HG02884 (cell line): ENCODE results near the gene EYA2.
"Not testable (repeated sequence)": the region's sequence is repeated elsewhere in the genome, so short reads cannot be mapped to it uniquely, and the experiment has no call there.

Experiments used
- ATAC-seq: cut with Tn5 transposase; IDR thresholded peaks from one replicate; pipeline ENCODE4 v1.9.1; 2021; ENCODE audit warnings: mild to moderate bottlenecking, moderate library complexity; ENCODE audit not compliant: unreplicated experiment

The EYA2 gene

DNA sequence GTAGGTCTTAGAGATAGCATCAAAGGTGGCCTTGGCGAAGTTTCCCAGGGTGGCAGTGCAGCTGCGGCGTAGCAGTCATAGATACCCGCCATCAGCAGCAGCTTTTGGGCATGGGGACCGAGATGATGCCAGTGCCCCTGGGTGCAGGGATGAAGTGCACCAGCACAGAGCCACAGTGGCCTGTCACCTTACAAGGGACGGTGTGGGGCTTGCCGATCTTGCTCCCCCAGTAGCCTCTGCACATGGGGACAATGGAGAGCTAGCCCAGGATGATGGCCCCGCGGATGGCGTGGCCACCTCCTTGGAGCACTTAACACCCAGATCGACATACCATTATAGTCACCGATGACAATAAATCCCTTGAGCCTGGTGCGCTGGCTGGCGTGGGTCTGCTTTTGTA, 266.3 kb downstream of the EYA2 start:
- ATAC-seq: no peak

GRCh38 chr20:47161411-47161810, 266.8 kb downstream of the EYA2 start:
- no peak for ATAC-seq

DNA sequence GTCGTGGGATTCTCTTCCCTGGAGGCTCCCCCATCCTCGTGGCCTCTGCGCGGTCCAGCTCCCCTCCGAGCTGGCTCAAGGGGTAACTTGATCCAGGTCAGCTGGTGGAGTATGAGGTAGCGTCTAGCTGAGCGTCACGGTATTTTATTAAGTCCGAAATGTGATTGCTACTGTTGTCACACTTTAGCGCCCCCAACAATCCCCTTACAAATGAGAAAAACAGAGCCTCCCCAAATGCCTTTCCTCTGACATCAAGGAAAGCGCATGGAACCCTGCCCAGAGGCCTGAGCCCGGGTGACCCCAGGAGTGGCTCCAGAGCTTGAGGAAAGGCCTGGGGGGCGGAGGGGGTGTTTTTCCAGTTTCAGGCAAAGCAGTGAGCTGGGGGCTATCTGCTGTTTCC, 269.5 kb downstream of the EYA2 start:
- no peak for ATAC-seq

DNA sequence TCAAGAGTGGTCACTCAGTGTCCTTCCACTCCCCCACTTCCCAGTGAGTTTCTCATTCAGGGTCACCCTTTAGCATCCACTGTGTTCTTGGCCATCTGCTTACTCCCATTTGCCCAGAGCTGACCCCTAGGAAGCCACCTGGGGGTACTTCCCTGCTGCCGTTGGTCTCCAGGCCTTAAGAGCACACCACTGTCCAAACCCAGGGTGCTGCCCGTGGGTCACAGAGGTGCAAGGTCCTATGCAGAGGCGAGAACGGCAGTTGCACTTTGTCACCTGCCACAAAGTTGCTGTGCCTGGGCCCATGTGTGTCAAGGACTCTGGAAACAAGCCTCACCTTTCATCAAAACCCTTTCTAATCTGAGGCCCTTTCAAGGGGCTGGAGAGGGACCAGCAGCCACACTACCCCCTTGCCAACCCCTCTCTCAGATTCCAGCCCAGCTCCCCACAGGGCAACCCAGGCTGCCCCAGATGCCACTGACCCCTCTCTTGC, 270.8 kb downstream of the EYA2 start:
- ATAC-seq: no peak

DNA sequence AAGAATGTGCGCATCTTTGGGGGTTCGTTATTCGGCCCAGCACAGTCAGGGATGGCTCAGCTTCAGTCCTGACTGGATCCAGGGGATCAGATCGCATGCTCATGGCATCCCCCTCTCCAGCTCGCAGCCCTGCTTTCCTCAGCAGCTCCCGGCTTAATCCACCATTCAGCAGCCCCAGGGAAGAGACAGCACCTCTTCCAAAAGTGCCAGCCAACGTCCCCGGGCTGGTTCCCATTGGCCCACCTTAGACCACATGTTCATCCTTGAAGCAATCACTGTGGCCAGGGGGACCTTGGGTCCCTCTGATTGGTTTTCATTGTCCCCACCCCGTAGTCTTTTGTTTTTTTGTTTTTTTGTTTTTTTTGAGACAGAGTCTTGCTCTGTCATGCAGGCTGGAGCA, 273.2 kb downstream of the EYA2 start:
- ATAC-seq: no peak

DNA sequence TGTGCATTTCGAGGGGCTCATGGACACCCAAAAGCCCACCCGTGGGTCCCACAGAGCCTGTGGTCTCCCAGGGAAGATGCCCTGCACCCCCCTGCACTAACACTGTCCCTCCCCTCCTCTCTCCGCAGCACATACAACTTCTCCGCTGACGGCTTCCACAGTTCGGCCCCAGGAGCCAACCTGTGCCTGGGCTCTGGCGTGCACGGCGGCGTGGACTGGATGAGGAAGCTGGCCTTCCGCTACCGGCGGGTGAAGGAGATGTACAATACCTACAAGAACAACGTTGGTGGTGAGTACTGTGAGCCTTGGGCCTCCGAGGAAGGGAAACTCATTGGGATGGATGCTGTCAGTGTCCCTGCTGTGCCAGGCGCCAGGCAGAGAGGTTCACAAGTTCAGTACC, 277.9 kb downstream of the EYA2 start:
- ATAC-seq: no peak

- ATAC-seq: no peak
Measured at GRCh38 chr20:47173596-47174216, 279.1 kb downstream of the EYA2 start.

- ATAC-seq: no peak
Measured at GRCh38 chr20:47174456-47175243, 280.0 kb downstream of the EYA2 start.

- no peak for ATAC-seq
Measured at GRCh38 chr20:47175493-47175892, 280.9 kb downstream of the EYA2 start.

DNA sequence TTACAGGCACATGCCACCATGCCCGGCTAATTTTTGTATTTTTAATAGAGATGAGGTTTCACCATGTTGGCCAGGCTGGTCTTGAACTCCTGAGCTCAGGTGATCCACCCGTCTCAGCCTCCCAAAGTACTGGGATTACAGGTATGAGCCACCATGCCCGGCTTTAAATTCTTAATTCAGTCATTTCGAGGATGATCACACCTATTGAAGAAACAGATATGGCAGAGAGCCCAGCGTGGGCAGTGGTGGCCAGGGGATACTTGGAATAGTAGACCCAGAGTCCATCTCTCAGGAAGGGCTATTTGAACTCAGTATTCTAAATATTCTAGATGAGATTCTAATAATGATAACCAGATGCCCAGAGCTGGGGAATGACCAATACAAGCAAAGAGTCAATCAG, 281.6 kb downstream of the EYA2 start:
- not testable (repeated sequence) for ATAC-seq

DNA sequence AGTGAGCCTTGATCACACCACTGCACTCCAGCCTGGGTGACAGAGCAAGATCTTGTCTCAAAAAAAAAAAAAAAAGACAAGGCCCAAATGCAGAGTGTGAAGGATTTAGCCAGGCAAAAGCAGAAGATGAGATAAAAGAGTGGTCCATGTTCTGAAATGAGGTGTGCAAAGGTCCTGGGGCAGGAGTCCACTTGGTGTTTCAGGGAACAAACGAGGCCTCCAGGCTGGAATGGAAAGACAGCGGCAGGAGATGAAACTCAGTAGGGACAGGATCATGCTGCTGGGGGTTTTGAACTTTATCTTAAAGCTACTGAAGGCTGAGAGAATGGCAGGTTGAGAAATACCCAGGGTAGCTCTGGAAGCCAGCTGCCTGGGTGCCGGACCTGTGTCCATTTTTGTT, 283.6 kb downstream of the EYA2 start:
- no peak for ATAC-seq

DNA sequence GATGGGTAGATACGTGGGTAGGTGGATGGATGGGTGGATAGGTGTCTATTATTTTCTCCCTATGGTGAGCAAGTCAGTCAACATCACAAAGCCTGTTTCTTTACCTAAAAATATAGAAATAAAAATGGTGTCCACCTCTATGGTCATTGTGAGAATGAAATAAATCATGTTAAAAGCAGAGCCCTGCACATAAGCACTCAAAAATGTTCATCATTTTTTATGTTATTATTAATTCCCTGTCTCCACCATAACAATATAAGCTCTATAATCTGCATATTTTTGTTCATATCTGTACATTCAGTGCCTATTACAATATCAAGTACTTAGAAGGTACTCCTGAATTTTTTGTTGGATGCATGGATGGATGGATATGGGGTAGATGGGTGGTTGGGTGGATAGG, 284.2 kb downstream of the EYA2 start:
- no peak for ATAC-seq

DNA sequence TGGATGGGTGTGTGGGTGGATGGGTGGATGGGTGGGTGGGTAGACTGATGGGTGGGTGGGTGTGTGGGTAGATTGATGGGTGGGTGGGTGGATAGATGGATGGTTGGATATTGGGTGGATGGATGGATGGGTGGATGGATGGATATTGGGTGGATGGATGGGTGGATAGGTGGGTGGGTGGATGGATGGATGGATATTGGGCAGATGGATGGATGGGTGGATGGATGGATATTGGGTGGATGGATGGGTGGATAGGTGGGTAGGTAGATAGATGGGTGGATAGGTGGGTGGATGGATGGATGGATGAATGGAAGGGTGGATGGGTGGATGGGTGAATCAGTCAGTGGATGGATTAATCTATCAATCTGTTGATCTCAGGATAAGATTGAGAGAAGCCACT, 284.6 kb downstream of the EYA2 start:
- no peak for ATAC-seq

GRCh38 chr20:47181056-47181862, 286.6 kb downstream of the EYA2 start:
- no peak for ATAC-seq

DNA sequence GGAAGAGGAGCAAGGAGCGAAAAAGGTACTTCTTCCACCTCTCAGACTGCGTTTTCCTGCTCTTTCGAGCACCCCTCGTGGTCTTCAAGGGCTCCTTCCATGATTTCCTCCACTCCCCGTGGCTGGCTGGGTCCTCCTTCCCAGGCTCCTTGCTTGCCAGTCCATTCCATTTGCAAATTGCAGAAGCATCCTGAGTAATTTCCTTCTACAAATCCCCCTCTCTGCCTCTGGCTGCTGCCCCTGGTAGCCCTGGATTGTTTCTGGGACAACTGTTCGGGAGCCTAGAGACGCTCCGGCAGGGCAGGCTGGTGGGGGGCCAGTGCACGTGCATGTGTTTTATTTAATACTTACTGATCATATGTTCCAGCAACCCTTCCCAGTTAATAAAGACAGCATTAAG, 288.7 kb downstream of the EYA2 start:
- ATAC-seq: no peak

GRCh38 chr20:47187450-47188195, 293.0 kb downstream of the EYA2 start:
- ATAC-seq: no peak

DNA sequence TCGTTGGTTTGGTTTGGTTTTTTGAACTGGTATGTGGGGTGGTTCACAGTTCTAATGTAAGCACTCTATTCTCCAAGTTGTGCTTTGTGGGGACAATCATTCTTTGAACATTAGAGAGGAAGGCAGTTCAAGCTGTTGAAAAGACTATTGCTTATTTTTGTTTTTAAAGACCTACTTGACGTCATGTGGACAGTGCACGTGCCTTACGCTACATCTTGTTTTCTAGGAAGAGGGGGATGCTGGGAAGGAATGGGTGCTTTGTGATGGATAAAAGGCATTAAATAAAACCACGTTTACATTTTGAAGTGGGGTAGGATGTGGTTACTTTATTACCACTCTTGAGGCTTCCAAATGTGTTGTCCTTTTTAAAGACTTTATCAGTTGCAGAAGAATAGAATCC, 293.9 kb downstream of the EYA2 start:
- ATAC-seq: no peak

DNA sequence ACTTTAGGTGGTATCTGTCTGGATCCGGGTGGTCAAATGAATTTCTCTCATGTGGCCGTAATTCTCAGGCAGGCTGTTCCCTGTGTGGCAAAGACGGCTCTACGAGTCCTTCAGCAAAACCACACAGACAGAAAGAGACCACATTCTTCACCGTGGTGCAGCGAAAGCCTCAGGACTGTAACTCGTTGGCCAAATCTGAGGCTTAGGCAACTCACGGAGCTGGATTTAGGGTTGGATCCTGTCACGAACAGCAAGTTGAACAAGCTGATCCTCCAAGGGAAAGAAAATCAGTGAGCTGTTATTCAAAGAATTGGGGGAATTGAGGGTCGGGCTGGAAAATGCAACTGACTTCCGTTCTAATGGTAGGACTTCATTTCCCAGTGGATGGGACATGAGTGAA, 294.4 kb downstream of the EYA2 start:
- no peak for ATAC-seq

GRCh38 chr20:47191074-47191673, 296.5 kb downstream of the EYA2 start:
- no peak for ATAC-seq

- ATAC-seq: no peak
Measured at GRCh38 chr20:47191956-47192355, 297.3 kb downstream of the EYA2 start.

DNA sequence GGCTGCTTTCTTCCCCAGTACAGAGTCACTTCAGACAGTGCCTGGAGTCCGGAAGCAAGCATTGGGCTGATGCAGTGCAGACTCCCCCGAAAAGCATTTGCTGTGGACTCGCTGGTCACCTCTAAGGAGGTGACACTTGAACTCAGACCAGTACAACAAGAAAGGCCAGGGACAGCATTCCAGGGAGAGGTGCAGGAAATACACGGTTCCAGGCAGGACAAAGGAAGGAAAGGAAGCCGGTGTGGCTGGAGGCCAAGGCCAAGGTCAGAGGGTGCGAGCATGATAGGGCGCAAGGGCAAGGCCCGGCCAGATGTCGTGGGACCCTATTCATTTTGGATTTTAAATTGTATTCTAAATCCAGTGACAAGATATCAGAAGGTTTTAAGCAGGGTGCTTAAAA, 300.9 kb downstream of the EYA2 start:
- ATAC-seq: no peak
